ENCODE results near the gene FOXM1. TPM values are rescaled to one million over a fixed set of nuclear protein-coding genes. Genes with fewer than 3 reads are reported as not detected.

FOXM1 gene
- total RNA-seq, 2 donors from 2014 or later: 0.52 TPM; not detected in 1

GRCh38 chr12:2823483-2823882 lies 53.5 kb downstream of the FOXM1 start:
- Histone ChIP-seq H3K36me3 (replicated peaks in 1 of 2; ENCODE audit: insufficient read depth in 1 of 2, low read depth in 2 of 2) (peaks cover 16 to 44% of the 10 kb centered on the region in 2 donors), H3K27ac (no peak overlapping the region), H3K4me1 (no peaks in the 10 kb centered on the region), H3K9me3 (no peaks in the 10 kb centered on the region), H3K27me3 (no peaks in the 10 kb centered on the region), H3K4me3 (no peak overlapping the region)
- no peak for ATAC-seq
- 77 to 81% methylated on average over 7 of the region's 7 CpGs for WGBS, 2 donors
- intact Hi-C loops (cut with DNase I): no loop called here
- TF ChIP-seq POLR2A (IDR thresholded peaks at IDR 0.05) (no peak), CTCF (IDR thresholded peaks at IDR 0.05) (no peak)
- DNase-seq: no peak

- no peak for ATAC-seq
- H3K27me3 ChIP-seq: no peaks in the 10 kb centered on the region
- H3K4me3 ChIP-seq: no peak overlapping the region
- DNase-seq: no peak
- TF ChIP-seq CTCF (IDR thresholded peaks at IDR 0.05): no peak
- no peak for TF ChIP-seq POLR2A (IDR thresholded peaks at IDR 0.05)
- intact Hi-C loops (cut with DNase I): no loop called here
- 87 to 88% methylated on average over 9 of the region's 9 CpGs for WGBS, 2 donors
- no peak overlapping the region for H3K27ac ChIP-seq
- no peaks in the 10 kb centered on the region for H3K9me3 ChIP-seq
- no peaks in the 10 kb centered on the region for H3K4me1 ChIP-seq
- H3K36me3 ChIP-seq (replicated peaks in 1 of 2; ENCODE audit: insufficient read depth in 1 of 2, low read depth in 2 of 2): peaks cover 16 to 44% of the 10 kb centered on the region in 2 donors
These were observed 56.5 kb downstream of the FOXM1 start for GRCh38 chr12:2820432-2820831.

- Histone ChIP-seq H3K27ac (no peak overlapping the region), H3K4me1 (no peaks in the 10 kb centered on the region), H3K9me3 (no peaks in the 10 kb centered on the region), H3K4me3 (no peak overlapping the region), H3K27me3 (no peaks in the 10 kb centered on the region), H3K36me3 (replicated peaks in 1 of 2; ENCODE audit: insufficient read depth in 1 of 2, low read depth in 2 of 2) (peaks cover 16 to 44% of the 10 kb centered on the region in 2 donors)
- ATAC-seq (no peak), DNase-seq (no peak)
- no peak for TF ChIP-seq CTCF (IDR thresholded peaks at IDR 0.05)
- TF ChIP-seq POLR2A (IDR thresholded peaks at IDR 0.05): no peak
- 91 to 98% methylated on average over 15 of the region's 15 CpGs for WGBS, 2 donors
- intact Hi-C loops (cut with DNase I): no loop called here
These were observed 57.2 kb downstream of the FOXM1 start for GRCh38 chr12:2819810-2820209.

GRCh38 chr12:2813214-2814185 lies 63.5 kb downstream of the FOXM1 start:
- peaks cover 19% of the 10 kb centered on the region for H3K4me1 ChIP-seq
- peak; percentile 0 for ATAC-seq
- peak; percentile 38 to 62 (median 50) for DNase-seq
- H3K27me3 ChIP-seq: no peaks in the 10 kb centered on the region
- H3K9me3 ChIP-seq: no peaks in the 10 kb centered on the region
- intact Hi-C loops (cut with DNase I): no loop called here
- TF ChIP-seq CTCF (IDR thresholded peaks at IDR 0.05) (peak in 6 of 7 experiments; percentile 32 to 66 (median 52)), POLR2A (IDR thresholded peaks at IDR 0.05) (no peak)
- WGBS, 2 donors: 9% methylated on average over 10 of the region's 10 CpGs
- peak overlapping the region; percentile 74 to 99 (median 94) for H3K27ac ChIP-seq
- peak overlapping the region; percentile 32 to 69 for H3K4me3 ChIP-seq
- H3K36me3 ChIP-seq (replicated peaks in 1 of 2; ENCODE audit: insufficient read depth in 1 of 2, low read depth in 2 of 2): peaks cover 0 to 11% of the 10 kb centered on the region in 2 donors
